Endometrial microvascular endothelial cells (primary cell): ENCODE measurements around the gene HSH2D. TPM values are rescaled to one million over a fixed set of nuclear protein-coding genes. Genes with fewer than 3 reads are reported as not detected.

Experiments used
- in situ Hi-C: cut with HindIII; loops from 2 replicates; pipeline ENCODE4 v1.10.0; 2017; ENCODE audit warnings: low sequenced_read_pairs, low pct_unique_long_range_greater_than_20kb; ENCODE audit errors: inconsistent ontology term
- total RNA-seq: library from RNA; depleted of rRNA; stranded (reverse); fragments of >200 nt; gene quantifications from one replicate; pipeline ENCODE4 v1.2.3, GENCODE V29; 2015; ENCODE audit errors: inconsistent ontology term

Gene HSH2D
- total RNA-seq, 1 donor from 2014 or later, result not detected

DNA sequence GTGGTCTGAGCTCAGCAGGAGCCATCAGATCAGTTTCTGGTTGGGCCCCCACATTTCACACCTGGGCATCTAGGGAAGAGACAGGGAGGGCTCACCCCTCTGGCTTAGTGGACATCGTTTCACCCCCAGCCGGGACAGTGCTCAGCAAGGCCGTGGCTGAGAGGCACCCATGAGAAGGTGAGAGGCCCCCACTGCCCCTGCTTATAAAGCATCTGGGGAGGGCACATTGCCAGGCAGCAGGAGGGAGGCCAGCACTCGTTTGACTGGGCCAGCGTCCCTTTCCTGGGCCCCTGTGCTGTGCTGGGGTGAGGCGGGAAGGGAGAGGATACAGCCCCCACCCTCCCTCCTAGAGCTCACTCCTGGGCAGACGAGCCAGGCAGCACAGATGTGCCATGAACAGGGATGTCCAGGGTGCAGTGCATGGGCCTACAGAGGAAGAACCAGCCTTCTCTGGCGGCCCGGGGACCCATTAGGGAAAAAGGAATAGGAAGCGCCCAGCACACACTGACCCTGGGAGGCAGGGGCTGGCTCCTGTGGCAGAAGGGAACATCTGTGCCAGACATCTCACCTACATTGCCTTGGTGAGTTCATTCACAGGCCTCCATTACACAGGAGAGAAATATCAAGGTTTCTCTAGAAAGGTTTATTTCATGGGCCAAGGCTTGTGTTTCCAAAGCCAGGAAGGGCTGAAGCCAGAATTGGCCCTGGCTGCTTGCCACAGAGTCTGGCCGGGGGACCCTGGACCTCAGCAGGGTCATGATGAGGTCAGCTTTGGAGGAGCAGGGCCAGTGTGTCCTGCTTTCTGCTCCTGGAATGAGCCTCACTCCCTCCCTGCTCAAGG is 61.9 kb downstream of the HSH2D start:
- in situ Hi-C loops, result no loop called here

DNA sequence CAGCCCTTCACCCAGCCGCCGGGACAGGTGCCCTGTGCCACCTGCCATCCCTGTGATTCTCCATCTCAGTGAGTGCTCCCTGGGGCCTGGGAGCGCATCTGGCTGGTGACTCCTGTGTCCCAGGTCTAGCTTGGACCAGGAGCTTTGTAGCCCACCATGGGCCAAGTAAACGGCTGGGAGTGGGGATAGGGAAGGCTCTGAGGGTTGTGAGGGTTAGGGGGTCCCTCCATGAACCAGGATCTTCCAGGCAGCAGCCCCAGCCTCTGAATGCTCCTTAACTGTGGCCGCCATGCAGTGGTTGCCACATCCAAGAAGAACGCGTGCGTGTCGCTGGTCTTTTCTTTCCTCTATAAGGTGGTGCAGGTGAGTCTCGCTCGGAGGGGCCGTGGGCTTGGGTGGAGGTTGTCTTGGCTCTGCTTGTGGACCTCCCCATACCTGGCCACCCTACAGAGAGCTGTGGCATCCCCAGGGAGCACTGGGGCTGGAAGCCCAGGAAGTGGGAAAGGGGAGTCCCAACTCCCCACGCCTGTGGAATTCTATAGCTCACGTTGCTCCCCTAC is 62.6 kb downstream of the HSH2D start:
- in situ Hi-C loops, result no loop called here

GRCh38 chr19:16206637-16207036 is 63.2 kb downstream of the HSH2D start:
- in situ Hi-C loops, result no loop called here

DNA sequence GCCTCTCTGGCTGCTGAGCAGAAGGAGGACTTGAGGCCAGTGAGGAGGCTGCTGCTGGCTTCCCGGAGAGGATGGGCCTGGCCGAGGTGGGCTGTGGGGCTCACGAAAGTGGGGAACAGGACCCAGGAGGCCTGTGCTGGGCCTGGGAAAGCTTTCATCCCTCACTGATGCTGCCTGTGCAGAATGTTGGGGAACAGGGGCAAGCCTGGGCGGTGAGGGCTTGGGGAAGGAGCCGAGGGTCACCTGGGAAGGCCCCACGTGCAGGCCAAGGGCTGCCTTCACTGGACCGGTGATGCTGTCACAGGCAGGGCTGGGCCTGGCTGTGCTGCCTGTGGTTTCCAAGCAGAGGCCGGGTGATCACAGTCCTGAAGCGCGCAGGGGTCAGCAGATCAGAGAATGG is 63.6 kb downstream of the HSH2D start:
- in situ Hi-C loops, result no loop called here

DNA sequence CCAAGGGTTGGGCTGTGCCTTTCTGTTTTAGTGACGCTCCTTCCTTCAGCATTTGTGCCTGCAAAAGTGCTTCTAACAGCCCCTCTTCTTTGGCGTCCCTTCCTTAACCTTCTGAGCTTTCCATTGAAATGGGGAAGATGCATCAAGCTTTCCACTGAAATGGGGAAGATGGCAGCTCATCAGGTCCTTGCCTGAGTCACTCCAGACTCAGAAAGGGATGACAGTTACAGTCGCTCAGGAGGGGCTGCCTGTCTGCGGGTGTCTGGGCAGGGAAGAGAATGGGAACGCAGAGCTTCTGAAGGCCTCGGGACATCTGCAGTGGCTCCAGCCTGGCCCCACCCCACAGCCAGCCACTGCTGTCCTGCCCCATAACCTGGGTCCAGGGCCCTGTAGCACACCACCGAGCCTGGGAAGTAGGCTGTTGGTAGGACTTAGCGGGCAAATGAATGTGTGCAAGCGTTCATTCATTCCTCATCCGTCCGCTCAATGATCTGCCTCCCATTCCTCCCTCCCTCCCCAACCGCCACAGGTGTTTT is 64.1 kb downstream of the HSH2D start:
- in situ Hi-C loops, result no loop called here

Other genes with a start within 250 kb of the HSH2D start
- gene CYP4F2, start 245.6 kb upstream of the HSH2D start, total RNA-seq, result not detected
- gene CYP4F11, start 209.2 kb upstream of the HSH2D start, total RNA-seq, result not detected
- not detected for gene OR10H4, start 194.7 kb upstream of the HSH2D start, total RNA-seq
- 1,107 TPM for gene TPM4, start 67.2 kb upstream of the HSH2D start, total RNA-seq
- gene RAB8A, start 31.8 kb upstream of the HSH2D start, total RNA-seq, result 87.3 TPM
- gene CIB3, start 29.8 kb downstream of the HSH2D start, total RNA-seq, result not detected
- gene FAM32A, start 41.7 kb downstream of the HSH2D start, total RNA-seq, result 104 TPM
- 173 TPM for gene AP1M1, start 54.2 kb downstream of the HSH2D start, total RNA-seq
- gene KLF2, start 181.1 kb downstream of the HSH2D start, total RNA-seq, result 8.5 TPM